ENCODE measurements around the gene HSPA4. TPM values are rescaled to one million over a fixed set of nuclear protein-coding genes. Genes with fewer than 3 reads are reported as not detected.

The HSPA4 gene
- total RNA-seq, 2 experiments from 2014 or later: 89.5 to 95.4 TPM

- Mint-ChIP-seq H3K27me3 (no peaks in the 10 kb centered on the region), H3K9me3 (no peaks in the 10 kb centered on the region), H3K4me3 (no peak overlapping the region), H3K36me3 (ENCODE audit: low read depth) (no peaks in the 10 kb centered on the region), H3K4me1 (peaks cover 11% of the 10 kb centered on the region), H3K27ac (no peak overlapping the region)
- ChIA-PET CTCF (interaction anchor here (0.7 to 1.7 kb wide), 2 partner anchors 16 to 398 kb away, joined by 3 read pairs; no protein-coding TSS in a partner anchor), POLR2A (no interaction called here)
- DNase-seq: no peak
Measured at GRCh38 chr5:133112026-133112660, 60.3 kb downstream of the HSPA4 start.

- Mint-ChIP-seq H3K4me1 (peaks cover 5% of the 10 kb centered on the region), H3K27me3 (no peaks in the 10 kb centered on the region), H3K27ac (no peak overlapping the region), H3K9me3 (no peaks in the 10 kb centered on the region), H3K4me3 (no peak overlapping the region), H3K36me3 (ENCODE audit: low read depth) (no peaks in the 10 kb centered on the region)
- DNase-seq: no peak
- ChIA-PET POLR2A (no interaction called here), CTCF (interaction anchor here (0.8 to 2.0 kb wide), 3 partner anchors 10 to 148 kb away, joined by 3 to 4 read pairs (median 3); no protein-coding TSS in a partner anchor)
Measured at GRCh38 chr5:133113331-133114061, 61.7 kb downstream of the HSPA4 start.

- no peak for DNase-seq
- Mint-ChIP-seq H3K9me3 (no peaks in the 10 kb centered on the region), H3K4me3 (no peak overlapping the region), H3K36me3 (ENCODE audit: low read depth) (no peaks in the 10 kb centered on the region), H3K4me1 (peaks cover 5% of the 10 kb centered on the region), H3K27me3 (no peaks in the 10 kb centered on the region), H3K27ac (peak overlapping the region; percentile 4)
- CTCF ChIA-PET: interaction anchor here (1.5 to 2.5 kb wide), 3 partner anchors 9 to 147 kb away, joined by 3 to 10 read pairs (median 4); no protein-coding TSS in a partner anchor
- POLR2A ChIA-PET: no interaction called here
Measured at GRCh38 chr5:133114166-133114932, 62.5 kb downstream of the HSPA4 start.

GRCh38 chr5:133114933-133115310, 63.1 kb downstream of the HSPA4 start:
- Mint-ChIP-seq H3K4me1 (peaks cover 5% of the 10 kb centered on the region), H3K4me3 (no peak overlapping the region), H3K36me3 (ENCODE audit: low read depth) (no peaks in the 10 kb centered on the region), H3K27ac (no peak overlapping the region), H3K27me3 (no peaks in the 10 kb centered on the region), H3K9me3 (no peaks in the 10 kb centered on the region)
- ChIA-PET CTCF (interaction anchor here (2.0 to 2.5 kb wide), 2 partner anchors 9 to 11 kb away, joined by 4 to 10 read pairs; no protein-coding TSS in a partner anchor), POLR2A (no interaction called here)
- no peak for DNase-seq

GRCh38 chr5:133116601-133117000, 64.8 kb downstream of the HSPA4 start:
- CTCF ChIA-PET: interaction anchor here (0.9 to 2.5 kb wide), 2 partner anchors 12 to 14 kb away, joined by 7 to 10 read pairs; no protein-coding TSS in a partner anchor
- Mint-ChIP-seq H3K36me3 (ENCODE audit: low read depth) (no peaks in the 10 kb centered on the region), H3K27me3 (no peaks in the 10 kb centered on the region), H3K4me3 (no peak overlapping the region), H3K9me3 (no peaks in the 10 kb centered on the region), H3K27ac (no peak overlapping the region), H3K4me1 (no peaks in the 10 kb centered on the region)
- no peak for DNase-seq
- POLR2A ChIA-PET: no interaction called here

GRCh38 chr5:133117166-133117911, 65.5 kb downstream of the HSPA4 start:
- ChIA-PET POLR2A (no interaction called here), CTCF (no interaction called here)
- H3K36me3 Mint-ChIP-seq (ENCODE audit: low read depth): no peaks in the 10 kb centered on the region
- no peak overlapping the region for H3K27ac Mint-ChIP-seq
- no peaks in the 10 kb centered on the region for H3K27me3 Mint-ChIP-seq
- H3K4me3 Mint-ChIP-seq: no peak overlapping the region
- no peaks in the 10 kb centered on the region for H3K9me3 Mint-ChIP-seq
- H3K4me1 Mint-ChIP-seq: no peaks in the 10 kb centered on the region
- DNase-seq: no peak

GRCh38 chr5:133117912-133118445, 66.2 kb downstream of the HSPA4 start:
- no peak for DNase-seq
- ChIA-PET POLR2A (no interaction called here), CTCF (no interaction called here)
- no peaks in the 10 kb centered on the region for H3K36me3 Mint-ChIP-seq (ENCODE audit: low read depth)
- no peaks in the 10 kb centered on the region for H3K4me1 Mint-ChIP-seq
- H3K4me3 Mint-ChIP-seq: no peak overlapping the region
- no peaks in the 10 kb centered on the region for H3K27me3 Mint-ChIP-seq
- H3K9me3 Mint-ChIP-seq: no peaks in the 10 kb centered on the region
- H3K27ac Mint-ChIP-seq: no peak overlapping the region

- no peaks in the 10 kb centered on the region for H3K36me3 Mint-ChIP-seq (ENCODE audit: low read depth)
- DNase-seq: no peak
- H3K9me3 Mint-ChIP-seq: no peaks in the 10 kb centered on the region
- ChIA-PET POLR2A (no interaction called here), CTCF (no interaction called here)
- H3K27me3 Mint-ChIP-seq: no peaks in the 10 kb centered on the region
- no peak overlapping the region for H3K4me3 Mint-ChIP-seq
- no peak overlapping the region for H3K27ac Mint-ChIP-seq
- H3K4me1 Mint-ChIP-seq: no peaks in the 10 kb centered on the region
Measured at GRCh38 chr5:133118741-133119140, 66.9 kb downstream of the HSPA4 start.

- no peaks in the 10 kb centered on the region for H3K9me3 Mint-ChIP-seq
- no peak for DNase-seq
- H3K27me3 Mint-ChIP-seq: no peaks in the 10 kb centered on the region
- H3K36me3 Mint-ChIP-seq (ENCODE audit: low read depth): no peaks in the 10 kb centered on the region
- ChIA-PET POLR2A (no interaction called here), CTCF (no interaction called here)
- H3K27ac Mint-ChIP-seq: no peak overlapping the region
- no peak overlapping the region for H3K4me3 Mint-ChIP-seq
- no peaks in the 10 kb centered on the region for H3K4me1 Mint-ChIP-seq
Measured at GRCh38 chr5:133119233-133119711, 67.5 kb downstream of the HSPA4 start.

GRCh38 chr5:133120156-133120750, 68.4 kb downstream of the HSPA4 start:
- no peaks in the 10 kb centered on the region for H3K9me3 Mint-ChIP-seq
- no peaks in the 10 kb centered on the region for H3K4me1 Mint-ChIP-seq
- DNase-seq: no peak
- H3K27ac Mint-ChIP-seq: no peak overlapping the region
- ChIA-PET CTCF (interaction anchor here (1.0 kb wide), 1 partner anchor 153 kb away, joined by 4 read pairs; no protein-coding TSS in a partner anchor), POLR2A (no interaction called here)
- H3K27me3 Mint-ChIP-seq: no peaks in the 10 kb centered on the region
- H3K4me3 Mint-ChIP-seq: no peak overlapping the region
- no peaks in the 10 kb centered on the region for H3K36me3 Mint-ChIP-seq (ENCODE audit: low read depth)

- H3K4me3 Mint-ChIP-seq: no peak overlapping the region
- H3K36me3 Mint-ChIP-seq (ENCODE audit: low read depth): no peaks in the 10 kb centered on the region
- H3K27me3 Mint-ChIP-seq: no peaks in the 10 kb centered on the region
- POLR2A ChIA-PET: no interaction called here
- no peak overlapping the region for H3K27ac Mint-ChIP-seq
- no peak for DNase-seq
- no peaks in the 10 kb centered on the region for H3K9me3 Mint-ChIP-seq
- no peaks in the 10 kb centered on the region for H3K4me1 Mint-ChIP-seq
- CTCF ChIA-PET: no interaction called here
Measured at GRCh38 chr5:133121080-133121479, 69.3 kb downstream of the HSPA4 start.

- Mint-ChIP-seq H3K4me3 (no peak overlapping the region), H3K27ac (no peak overlapping the region), H3K27me3 (peaks cover 2% of the 10 kb centered on the region), H3K36me3 (ENCODE audit: low read depth) (no peaks in the 10 kb centered on the region), H3K4me1 (no peaks in the 10 kb centered on the region), H3K9me3 (no peaks in the 10 kb centered on the region)
- no peak for DNase-seq
- POLR2A ChIA-PET: no interaction called here
- CTCF ChIA-PET: no interaction called here
Measured at GRCh38 chr5:133121611-133122150, 69.9 kb downstream of the HSPA4 start.

All from activated CD4-positive, alpha-beta T cell treated with anti-CD3 and anti-CD28 coated beads, Interleukin-2, amount 10 ng/mL, durations not matched to agents 7 days and 5 days (primary cell).